ENCODE measurements around the gene MTMR2.
"Not testable (repeated sequence)": the region's sequence is repeated elsewhere in the genome, so short reads cannot be mapped to it uniquely, and the experiment has no call there.

MTMR2 gene

GRCh38 chr11:95811052-95811451, 112.9 kb downstream of the MTMR2 start:
- DNase-seq (ENCODE audit: low spot score): not testable (repeated sequence)

- not testable (repeated sequence) for DNase-seq (ENCODE audit: low spot score)
These were observed 117.4 kb downstream of the MTMR2 start for GRCh38 chr11:95806464-95806863.

GRCh38 chr11:95805869-95806268, 118.0 kb downstream of the MTMR2 start:
- no peak for DNase-seq (ENCODE audit: low spot score)

- DNase-seq (ENCODE audit: low spot score): no peak
These were observed 119.9 kb downstream of the MTMR2 start for GRCh38 chr11:95803973-95804372.

GRCh38 chr11:95802806-95803205, 121.1 kb downstream of the MTMR2 start:
- DNase-seq (ENCODE audit: low spot score): no peak

GRCh38 chr11:95800438-95800837, 123.5 kb downstream of the MTMR2 start:
- DNase-seq (ENCODE audit: low spot score): no peak

GRCh38 chr11:95799546-95799945, 124.4 kb downstream of the MTMR2 start:
- no peak for DNase-seq (ENCODE audit: low spot score)

GRCh38 chr11:95796501-95796900, 127.4 kb downstream of the MTMR2 start:
- no peak for DNase-seq (ENCODE audit: low spot score)

GRCh38 chr11:95795627-95796295, 128.1 kb downstream of the MTMR2 start:
- DNase-seq (ENCODE audit: low spot score): no peak

- DNase-seq (ENCODE audit: low spot score): no peak
These were observed 129.8 kb downstream of the MTMR2 start for GRCh38 chr11:95794086-95794485.

GRCh38 chr11:95793116-95793515, 130.8 kb downstream of the MTMR2 start:
- no peak for DNase-seq (ENCODE audit: low spot score)

GRCh38 chr11:95792700-95793099, 131.2 kb downstream of the MTMR2 start:
- no peak for DNase-seq (ENCODE audit: low spot score)

- no peak for DNase-seq (ENCODE audit: low spot score)
These were observed 131.7 kb downstream of the MTMR2 start for GRCh38 chr11:95792200-95792599.

- no peak for DNase-seq (ENCODE audit: low spot score)
These were observed 132.2 kb downstream of the MTMR2 start for GRCh38 chr11:95791709-95792033.

GRCh38 chr11:95790933-95791708, 132.8 kb downstream of the MTMR2 start:
- peak; percentile 52 for DNase-seq (ENCODE audit: low spot score)

- peak; percentile 99 for DNase-seq (ENCODE audit: low spot score)
These were observed 133.6 kb downstream of the MTMR2 start, which contains the start of gene CEP57 for GRCh38 chr11:95790123-95790932. CEP57 (plus strand) TSS chr11:95790498; CDS start chr11:95790699, 201 bp downstream.

GRCh38 chr11:95789506-95790122, 134.3 kb downstream of the MTMR2 start, which contains the start of gene FAM76B:
FAM76B (minus strand) TSS chr11:95789782; CDS start chr11:95789478, 304 bp downstream.
- DNase-seq (ENCODE audit: low spot score): peak; percentile 99

- peak; percentile 12 for DNase-seq (ENCODE audit: low spot score)
These were observed 134.9 kb downstream of the MTMR2 start for GRCh38 chr11:95788921-95789505.
